Neural cell (in vitro differentiated cells): ENCODE measurements around the gene PPP2R2B. TPM values are rescaled to one million over a fixed set of nuclear protein-coding genes. Genes with fewer than 3 reads are reported as not detected.

Experiments used
- H2AFZ ChIP-seq: fragments of 200-600, 300-800 bp; sonication (generic), shearing (Covaris generic); 2 replicates; pipeline ENCODE4 v1.6.0; 2014; ENCODE audit warnings: low read depth, mild to moderate bottlenecking, antibody characterized with exemption, low read length, moderate library complexity
- H3F3A ChIP-seq: fragments of 200-600 bp; shearing (Covaris generic); 2 replicates; pipeline ENCODE4 v1.6.1; 2016; ENCODE audit warnings: mild to moderate bottlenecking, moderate library complexity, mixed read lengths, antibody characterized with exemption, low read length; ENCODE audit not compliant: insufficient read depth, poor library complexity, severe bottlenecking
- H3K27ac ChIP-seq: fragments of 200-600, 300-800 bp; sonication (generic), shearing (Covaris generic); 2 replicates; pipeline ENCODE4 v1.5.1; 2014; ENCODE audit warnings: mild to moderate bottlenecking, low read length, moderate library complexity
- H3K27me3 ChIP-seq: fragments of 300-800, 200-600 bp; sonication (generic), shearing (Covaris generic); 2 replicates; pipeline ENCODE4 v1.6.0; 2014; ENCODE audit warnings: mild to moderate bottlenecking, low read depth, low read length, moderate library complexity; ENCODE audit not compliant: insufficient read depth
- H3K36me3 ChIP-seq: fragments of 300-800, 200-600 bp; sonication (generic), shearing (Covaris generic); 2 replicates; pipeline ENCODE4 v1.5.1; 2014; ENCODE audit warnings: mild to moderate bottlenecking, antibody characterized with exemption, low read length, moderate library complexity; ENCODE audit not compliant: insufficient read depth
- H3K4me2 ChIP-seq: fragments of 300-800, 200-600 bp; sonication (generic), shearing (Covaris generic); 2 replicates; pipeline ENCODE4 v1.6.0; 2014; ENCODE audit warnings: mild to moderate bottlenecking, low read length
- H3K4me3 ChIP-seq: fragments of 300-800, 200-600 bp; sonication (generic), shearing (Covaris generic); 2 replicates; pipeline ENCODE4 v1.5.1; 2014; ENCODE audit warnings: mild to moderate bottlenecking, low read length, moderate library complexity
- H3K79me2 ChIP-seq: fragments of 200-600 bp; shearing (Covaris generic); replicated peaks from 2 replicates; pipeline ENCODE4 v1.6.0; 2014; ENCODE audit warnings: mild to moderate bottlenecking, low read length, moderate library complexity; ENCODE audit not compliant: insufficient read depth
- H3K9ac ChIP-seq: fragments of 300-800, 200-600 bp; sonication (generic), shearing (Covaris generic); 2 replicates; pipeline ENCODE4 v1.6.1; 2016; ENCODE audit warnings: mild to moderate bottlenecking, low read length, mixed read lengths
- H3K9me2 ChIP-seq: fragments of 200-600 bp; shearing (Covaris generic); 2 replicates; pipeline ENCODE4 v1.6.1; 2016; ENCODE audit warnings: mild to moderate bottlenecking, low read length, mixed read lengths; ENCODE audit not compliant: insufficient read depth
- H3K9me3 ChIP-seq: fragments of 200-600, 300-800 bp; sonication (generic), shearing (Covaris generic); 2 replicates; pipeline ENCODE4 v1.6.1; 2016; ENCODE audit warnings: mild to moderate bottlenecking, mixed run types, low read length, moderate library complexity, mixed read lengths
- H4K20me1 ChIP-seq: fragments of 200-600 bp; shearing (Covaris generic); 2 replicates; pipeline ENCODE4 v1.6.1; 2016; ENCODE audit warnings: mild to moderate bottlenecking, mixed run types; ENCODE audit not compliant: insufficient read depth
- CTCF ChIP-seq: fragments of 450-650 bp; IDR thresholded peaks from 2 replicates; pipeline ENCODE4 v1.5.1; 2014; ENCODE audit warnings: antibody characterized with exemption, mild to moderate bottlenecking, moderate library complexity; ENCODE audit not compliant: poor library complexity, severe bottlenecking
- EP300 ChIP-seq: fragments of 450-650 bp; conservative IDR thresholded peaks from 2 replicates; pipeline ENCODE4 v1.6.1; 2014; ENCODE audit warnings: antibody characterized with exemption, mild to moderate bottlenecking, moderate library complexity; ENCODE audit not compliant: poor library complexity, severe bottlenecking
- EZH2 ChIP-seq: fragments of 200-600, 300-800 bp; shearing (Covaris generic), sonication (generic); IDR thresholded peaks from 2 replicates; pipeline ENCODE4 v1.6.1; 2014; ENCODE audit warnings: antibody characterized with exemption, low read length, borderline replicate concordance, mild to moderate bottlenecking; ENCODE audit not compliant: insufficient read depth, poor library complexity, severe bottlenecking
- MXI1 ChIP-seq: fragments of 450-650 bp; conservative IDR thresholded peaks from 2 replicates; pipeline ENCODE4 v1.6.1; 2014; ENCODE audit warnings: antibody characterized with exemption, mild to moderate bottlenecking; ENCODE audit not compliant: poor library complexity, severe bottlenecking
- POLR2AphosphoS5 ChIP-seq: IDR thresholded peaks from 2 replicates; pipeline ENCODE4 v1.6.1; 2012
- RAD21 ChIP-seq: fragments of 450-650 bp; conservative IDR thresholded peaks from 2 replicates; pipeline ENCODE4 v1.6.1; 2014; ENCODE audit warnings: antibody characterized with exemption, mild to moderate bottlenecking, moderate library complexity
- SMC3 ChIP-seq: fragments of 450-650 bp; conservative IDR thresholded peaks from 2 replicates; pipeline ENCODE4 v1.6.1; 2014; ENCODE audit warnings: antibody characterized with exemption, mild to moderate bottlenecking, moderate library complexity; ENCODE audit not compliant: poor library complexity
- TAF1 ChIP-seq: IDR thresholded peaks from 2 replicates; pipeline ENCODE4 v1.6.1; 2012; ENCODE audit warnings: low read depth
- polyA plus RNA-seq: library from polyadenylated mRNA; depleted of rRNA; stranded (reverse); fragments of >200 nt; gene quantifications from 2 replicates; pipeline ENCODE4 v1.2.3, GENCODE V29; 2014
- TF ChIP-seq, protein P1 (sequence below): IDR thresholded peaks from 2 replicates; pipeline ENCODE4 v1.6.1; 2012; ENCODE audit warnings: borderline replicate concordance

Gene PPP2R2B
- polyA plus RNA-seq, 1 donor from 2014 or later, result 250 TPM

DNA sequence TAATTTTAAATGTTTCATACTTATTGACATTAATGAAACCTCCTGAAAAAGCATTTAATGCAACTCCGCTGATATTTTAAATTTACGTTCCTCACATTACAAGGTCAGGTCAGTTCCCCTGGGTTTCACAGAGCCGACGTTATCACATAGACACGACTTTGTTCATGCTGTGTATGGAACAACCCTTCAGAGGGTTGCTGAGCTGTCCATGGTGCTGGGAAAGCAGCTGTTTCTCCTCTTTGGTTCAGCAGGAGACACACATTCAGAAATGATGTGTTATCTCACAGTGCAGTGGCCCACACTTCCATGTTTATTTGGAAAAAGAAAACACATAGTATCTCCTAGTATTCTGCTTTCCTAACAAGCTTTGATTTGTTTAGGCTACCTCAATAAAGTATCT lies 53.5 kb downstream of the PPP2R2B start:
- Histone ChIP-seq H4K20me1 (no peaks in the 10 kb centered on the region), H2AFZ (no peak overlapping the region), H3K27ac (no peak overlapping the region), H3F3A (no peaks in the 10 kb centered on the region), H3K9ac (no peak overlapping the region), H3K9me2 (no peaks in the 10 kb centered on the region), H3K4me3 (no peak overlapping the region), H3K4me2 (no peak overlapping the region), H3K27me3 (no peaks in the 10 kb centered on the region), H3K79me2 (peaks cover 7% of the 10 kb centered on the region), H3K36me3 (no peaks in the 10 kb centered on the region), H3K9me3 (no peaks in the 10 kb centered on the region)
- TF ChIP-seq EZH2 (no peak), POLR2AphosphoS5 (no peak), RAD21 (no peak), EP300 (no peak), MXI1 (no peak), TAF1 (no peak)
- TF ChIP-seq, protein P1, sequence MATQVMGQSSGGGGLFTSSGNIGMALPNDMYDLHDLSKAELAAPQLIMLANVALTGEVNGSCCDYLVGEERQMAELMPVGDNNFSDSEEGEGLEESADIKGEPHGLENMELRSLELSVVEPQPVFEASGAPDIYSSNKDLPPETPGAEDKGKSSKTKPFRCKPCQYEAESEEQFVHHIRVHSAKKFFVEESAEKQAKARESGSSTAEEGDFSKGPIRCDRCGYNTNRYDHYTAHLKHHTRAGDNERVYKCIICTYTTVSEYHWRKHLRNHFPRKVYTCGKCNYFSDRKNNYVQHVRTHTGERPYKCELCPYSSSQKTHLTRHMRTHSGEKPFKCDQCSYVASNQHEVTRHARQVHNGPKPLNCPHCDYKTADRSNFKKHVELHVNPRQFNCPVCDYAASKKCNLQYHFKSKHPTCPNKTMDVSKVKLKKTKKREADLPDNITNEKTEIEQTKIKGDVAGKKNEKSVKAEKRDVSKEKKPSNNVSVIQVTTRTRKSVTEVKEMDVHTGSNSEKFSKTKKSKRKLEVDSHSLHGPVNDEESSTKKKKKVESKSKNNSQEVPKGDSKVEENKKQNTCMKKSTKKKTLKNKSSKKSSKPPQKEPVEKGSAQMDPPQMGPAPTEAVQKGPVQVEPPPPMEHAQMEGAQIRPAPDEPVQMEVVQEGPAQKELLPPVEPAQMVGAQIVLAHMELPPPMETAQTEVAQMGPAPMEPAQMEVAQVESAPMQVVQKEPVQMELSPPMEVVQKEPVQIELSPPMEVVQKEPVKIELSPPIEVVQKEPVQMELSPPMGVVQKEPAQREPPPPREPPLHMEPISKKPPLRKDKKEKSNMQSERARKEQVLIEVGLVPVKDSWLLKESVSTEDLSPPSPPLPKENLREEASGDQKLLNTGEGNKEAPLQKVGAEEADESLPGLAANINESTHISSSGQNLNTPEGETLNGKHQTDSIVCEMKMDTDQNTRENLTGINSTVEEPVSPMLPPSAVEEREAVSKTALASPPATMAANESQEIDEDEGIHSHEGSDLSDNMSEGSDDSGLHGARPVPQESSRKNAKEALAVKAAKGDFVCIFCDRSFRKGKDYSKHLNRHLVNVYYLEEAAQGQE, result peak; percentile 55

DNA sequence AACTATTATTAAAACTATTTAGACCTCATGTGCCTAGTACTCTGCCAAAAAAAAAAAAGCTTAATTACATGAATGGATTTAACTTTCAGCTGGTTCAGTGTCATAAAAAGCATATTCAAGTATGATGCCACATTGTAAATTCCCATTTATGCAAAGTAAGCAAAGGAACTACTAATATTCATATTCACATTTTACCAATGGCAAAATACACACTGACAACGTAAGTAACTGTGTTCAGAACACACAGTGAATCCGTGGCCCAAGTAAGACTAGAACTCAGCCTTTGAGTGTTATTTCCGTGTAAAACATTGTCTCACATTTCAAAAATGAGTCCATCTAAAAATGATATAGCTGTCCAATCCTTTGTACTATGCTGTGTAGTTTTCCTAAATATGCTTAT lies 56.8 kb downstream of the PPP2R2B start:
- H3K4me3 ChIP-seq, result no peak overlapping the region
- no peaks in the 10 kb centered on the region for H3K9me2 ChIP-seq
- H3F3A ChIP-seq, result no peaks in the 10 kb centered on the region
- no peaks in the 10 kb centered on the region for H3K27me3 ChIP-seq
- H3K36me3 ChIP-seq, result peaks cover 5% of the 10 kb centered on the region
- TF ChIP-seq, protein P1, result no peak
- TF ChIP-seq EP300 (no peak), EZH2 (no peak), RAD21 (no peak), CTCF (no peak), SMC3 (no peak), MXI1 (no peak), POLR2AphosphoS5 (no peak), TAF1 (no peak)
- H3K9ac ChIP-seq, result no peak overlapping the region
- no peaks in the 10 kb centered on the region for H4K20me1 ChIP-seq
- no peak overlapping the region for H3K4me2 ChIP-seq
- H3K9me3 ChIP-seq, result no peaks in the 10 kb centered on the region
- H3K79me2 ChIP-seq, result peaks cover 17% of the 10 kb centered on the region
- no peak overlapping the region for H3K27ac ChIP-seq
- H2AFZ ChIP-seq, result no peak overlapping the region
